GM18867 (cell line): ENCODE measurements around the gene SMC5.
A peak's percentile ranks its signal among the peaks of the same experiment; 100 is the strongest.
"Not testable (repeated sequence)": the region's sequence is repeated elsewhere in the genome, so short reads cannot be mapped to it uniquely, and the experiment has no call there.

ENCODE experiments used
- ATAC-seq: cut with Tn5 transposase; IDR thresholded peaks from one replicate; pipeline ENCODE4 v1.9.1; 2021; ENCODE audit warnings: mild to moderate bottlenecking, moderate library complexity; ENCODE audit not compliant: unreplicated experiment

SMC5 gene

DNA sequence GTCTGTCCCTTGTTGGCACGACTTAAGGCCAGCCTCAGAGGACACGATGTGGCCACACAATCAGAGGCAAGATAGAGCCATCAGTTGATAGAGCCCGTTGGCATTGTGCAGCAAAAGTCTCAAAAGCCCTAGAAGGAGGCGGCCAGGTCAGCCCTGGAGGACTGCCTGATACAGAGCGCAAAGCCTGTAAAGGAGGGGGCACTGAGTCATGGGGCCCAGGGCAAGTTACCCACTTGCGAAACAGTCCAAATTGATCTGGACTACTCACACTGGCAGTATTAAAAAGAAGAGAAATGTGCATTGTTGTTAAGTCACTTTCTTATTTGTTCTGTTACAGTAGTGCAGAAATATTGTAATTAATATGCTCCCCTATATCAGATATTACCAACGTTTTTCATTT is 104.2 kb downstream of the SMC5 start:
- no peak for ATAC-seq

DNA sequence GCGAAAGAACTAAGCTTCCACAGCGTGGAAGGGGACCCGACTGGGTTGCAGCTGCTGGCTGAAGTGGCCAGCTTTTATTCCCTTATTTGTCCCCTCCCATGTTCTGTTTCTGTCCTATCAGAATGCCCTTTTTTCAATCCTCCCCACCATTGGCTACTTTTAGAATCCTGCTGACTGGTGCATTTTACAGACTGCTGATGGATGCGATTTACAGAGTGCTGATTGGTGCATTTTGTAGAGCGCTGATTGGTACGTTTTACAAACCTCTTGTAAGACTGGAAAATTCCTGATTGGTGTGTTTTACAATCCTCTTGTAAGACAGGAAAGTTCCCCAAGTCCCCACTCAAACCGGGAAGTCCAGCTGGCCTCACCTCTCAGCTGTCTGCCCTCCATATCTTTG is 105.0 kb downstream of the SMC5 start:
- ATAC-seq, result no peak

DNA sequence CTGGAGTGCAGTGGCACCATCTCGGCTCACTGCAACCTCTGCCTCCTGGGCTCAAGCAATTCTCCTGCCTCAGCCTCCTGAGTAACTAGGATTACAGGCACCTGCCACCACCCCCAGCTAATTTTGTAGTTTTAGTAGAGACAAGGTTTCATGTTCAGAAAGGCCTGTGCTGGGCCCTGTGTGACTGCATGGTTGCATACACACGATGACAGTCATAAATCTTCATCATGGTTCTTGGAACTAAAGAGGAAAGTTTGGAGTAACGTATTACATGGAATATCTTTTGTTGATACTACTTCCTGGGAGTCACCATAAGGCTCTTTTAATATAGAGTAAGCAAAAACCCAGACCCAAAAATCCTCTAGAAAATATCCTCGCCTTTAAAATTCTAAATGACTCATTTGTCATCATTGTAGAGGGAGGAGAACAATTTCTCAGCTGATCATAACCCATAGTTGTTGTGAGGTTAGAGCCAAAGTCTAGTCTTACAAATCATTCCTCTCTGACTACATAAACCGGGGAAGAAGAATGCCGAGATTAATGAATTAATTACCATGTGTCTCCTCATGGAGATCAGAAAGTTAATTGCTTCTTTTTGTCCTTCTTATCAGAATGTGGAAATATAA is 108.6 kb downstream of the SMC5 start:
- ATAC-seq, result no peak

DNA sequence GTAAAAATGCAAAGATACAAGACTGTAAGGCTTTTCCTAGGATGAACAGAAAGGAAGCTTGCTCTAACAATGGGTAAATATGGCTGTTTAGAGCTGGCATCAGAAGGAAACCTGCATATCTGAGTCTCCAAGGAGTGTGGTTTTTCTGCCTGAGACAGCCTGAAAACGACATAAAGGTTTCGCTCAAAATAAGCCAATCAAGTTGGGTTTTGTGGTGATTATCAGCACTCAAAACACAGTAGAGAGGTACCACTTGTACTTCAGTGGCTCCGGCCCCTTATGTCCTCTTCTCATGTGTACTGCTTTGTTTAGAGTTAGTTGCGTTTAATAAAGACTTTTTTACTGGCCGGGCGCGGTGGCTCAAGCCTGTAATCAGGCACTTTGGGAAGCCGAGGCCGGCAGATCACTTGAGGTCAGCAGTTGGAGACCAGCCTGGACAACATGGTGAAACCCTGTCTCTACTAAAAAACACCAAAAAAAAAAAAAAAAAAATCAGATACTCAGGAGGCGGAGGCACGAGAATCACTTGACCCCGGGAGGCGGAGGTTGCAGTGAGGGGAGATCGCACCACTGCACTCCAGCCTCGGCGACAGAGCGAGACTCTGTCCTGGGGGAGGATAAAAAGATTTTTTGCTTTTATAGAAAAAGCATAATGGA is 116.3 kb downstream of the SMC5 start:
- ATAC-seq, result no peak

DNA sequence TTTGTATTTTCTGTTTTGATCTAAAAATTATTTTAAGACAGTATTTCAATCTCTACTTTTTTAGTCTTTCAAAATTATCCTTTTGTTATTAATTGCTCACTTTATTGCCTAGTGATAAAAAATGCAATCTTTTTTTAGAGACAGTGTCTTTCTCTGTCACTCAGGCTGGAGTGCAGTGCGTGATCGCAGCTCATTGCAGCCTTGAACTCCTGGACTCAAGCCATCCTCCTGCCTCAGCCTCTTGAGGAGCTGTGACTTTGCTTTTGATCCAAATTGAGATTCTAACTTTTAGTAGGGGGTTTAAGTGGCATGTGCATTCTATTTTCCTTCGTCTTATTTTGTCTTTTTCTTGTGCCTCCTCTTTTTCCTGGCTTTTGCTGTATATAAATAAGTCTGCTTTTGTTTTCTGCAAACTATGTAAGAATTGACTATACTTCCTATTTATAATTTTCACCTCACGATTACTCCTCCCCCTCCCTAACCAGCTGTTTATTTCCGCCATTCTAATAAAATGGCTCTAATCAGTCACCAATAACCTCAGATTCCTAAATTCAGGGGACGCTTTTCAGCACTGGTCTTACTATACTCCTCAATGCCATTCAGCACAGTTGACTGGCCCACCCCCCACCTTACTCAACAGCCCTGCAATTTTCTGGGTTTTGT is 123.4 kb downstream of the SMC5 start:
- no peak for ATAC-seq

DNA sequence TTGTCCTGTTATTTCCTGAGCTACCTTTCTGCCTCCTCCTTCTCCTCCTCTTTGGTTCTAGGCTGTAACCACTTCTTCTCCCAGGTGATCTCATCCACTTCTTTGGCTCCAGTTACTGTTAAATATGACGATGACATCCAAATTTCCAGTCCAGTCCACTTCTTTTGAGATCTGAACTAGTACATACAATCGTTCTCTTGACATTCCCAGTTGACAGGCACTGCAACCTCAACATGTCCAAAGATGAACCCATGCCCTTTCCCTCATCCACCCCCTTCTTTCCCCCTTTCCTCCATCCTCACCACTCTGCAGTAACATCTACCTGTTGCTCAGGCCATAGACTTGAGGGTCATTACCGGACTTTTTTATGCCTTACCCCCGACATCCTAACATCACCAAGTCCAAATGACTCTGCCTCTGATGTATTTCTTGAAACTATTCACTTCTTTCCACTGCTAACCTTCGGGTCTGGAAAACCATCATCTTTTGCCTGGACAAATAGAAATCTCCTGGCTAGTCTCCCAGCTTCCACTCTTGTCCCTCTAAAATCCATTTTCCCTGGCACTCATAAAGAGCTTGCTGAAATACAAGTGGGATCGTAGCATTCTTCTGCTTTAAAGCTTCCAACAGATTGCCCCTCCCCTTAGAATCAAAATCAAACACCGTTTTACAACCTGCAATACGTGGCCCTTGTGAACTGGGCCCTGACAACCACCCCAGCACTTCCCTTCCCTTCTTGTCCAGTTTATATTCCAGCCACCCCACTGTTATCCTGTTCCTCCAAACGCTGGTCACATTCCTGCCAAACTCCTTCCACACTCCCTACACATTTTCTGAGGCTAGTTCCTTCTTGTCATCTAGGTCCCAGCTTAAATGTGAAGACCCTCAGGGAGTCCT is 124.2 kb downstream of the SMC5 start:
- ATAC-seq, result no peak

DNA sequence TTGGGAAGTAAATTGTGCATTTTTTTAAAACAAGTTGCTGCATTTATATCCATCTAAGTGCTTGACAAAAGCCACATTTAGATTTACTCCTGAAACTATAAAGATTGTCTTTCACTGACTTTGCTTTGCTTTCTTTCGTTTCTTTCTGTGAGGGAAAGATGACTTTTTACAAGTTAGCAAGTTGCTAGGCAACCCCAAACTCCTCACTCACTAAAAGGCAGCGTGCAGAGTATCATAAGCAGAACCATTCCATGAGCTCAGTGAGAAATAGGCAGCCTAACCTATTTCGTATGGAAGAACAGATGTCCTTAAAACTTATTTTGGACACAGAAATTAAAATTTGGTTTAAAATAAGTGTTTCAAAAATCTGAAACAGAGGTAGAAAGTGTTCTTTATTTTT is 126.6 kb downstream of the SMC5 start:
- no peak for ATAC-seq

DNA sequence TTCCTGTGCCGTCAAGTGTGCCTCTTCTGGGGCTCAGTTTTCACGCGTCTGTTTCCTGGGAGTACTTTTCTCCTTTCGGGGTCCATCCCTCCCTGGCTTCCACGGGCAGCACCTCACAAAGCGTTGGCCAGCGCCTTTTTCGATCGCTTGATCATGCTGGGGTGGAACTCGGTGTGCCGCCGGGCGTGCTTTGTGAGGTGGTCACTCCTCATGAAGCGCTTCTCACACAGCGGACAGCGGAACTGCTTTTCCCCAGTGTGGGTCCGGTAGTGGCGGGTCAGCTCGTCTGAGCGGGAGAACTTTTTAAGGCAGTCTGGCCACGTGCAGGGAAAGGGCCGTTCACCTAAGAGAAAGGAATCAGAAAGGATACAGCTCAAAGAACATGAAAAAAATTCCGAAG is 128.9 kb downstream of the SMC5 start:
- no peak for ATAC-seq

DNA sequence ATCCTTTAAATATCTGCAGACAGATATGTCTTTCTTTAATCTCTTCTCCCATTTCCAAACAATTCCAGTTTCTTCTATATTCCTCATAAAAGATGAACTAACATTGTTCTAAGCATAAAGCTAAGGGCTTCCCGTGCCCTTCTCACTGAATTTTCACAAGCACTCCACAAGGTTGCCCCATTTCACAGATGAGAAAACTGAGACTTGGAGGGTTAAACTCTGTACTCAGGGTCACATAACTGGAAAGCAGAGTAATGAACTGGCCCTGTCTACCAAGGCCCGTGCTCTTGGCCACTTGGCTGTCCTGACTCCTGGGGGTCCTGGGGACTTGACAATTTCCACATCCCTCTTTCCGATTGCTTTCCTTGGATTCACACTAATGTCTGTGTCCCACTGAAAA is 130.4 kb downstream of the SMC5 start:
- ATAC-seq, result no peak

DNA sequence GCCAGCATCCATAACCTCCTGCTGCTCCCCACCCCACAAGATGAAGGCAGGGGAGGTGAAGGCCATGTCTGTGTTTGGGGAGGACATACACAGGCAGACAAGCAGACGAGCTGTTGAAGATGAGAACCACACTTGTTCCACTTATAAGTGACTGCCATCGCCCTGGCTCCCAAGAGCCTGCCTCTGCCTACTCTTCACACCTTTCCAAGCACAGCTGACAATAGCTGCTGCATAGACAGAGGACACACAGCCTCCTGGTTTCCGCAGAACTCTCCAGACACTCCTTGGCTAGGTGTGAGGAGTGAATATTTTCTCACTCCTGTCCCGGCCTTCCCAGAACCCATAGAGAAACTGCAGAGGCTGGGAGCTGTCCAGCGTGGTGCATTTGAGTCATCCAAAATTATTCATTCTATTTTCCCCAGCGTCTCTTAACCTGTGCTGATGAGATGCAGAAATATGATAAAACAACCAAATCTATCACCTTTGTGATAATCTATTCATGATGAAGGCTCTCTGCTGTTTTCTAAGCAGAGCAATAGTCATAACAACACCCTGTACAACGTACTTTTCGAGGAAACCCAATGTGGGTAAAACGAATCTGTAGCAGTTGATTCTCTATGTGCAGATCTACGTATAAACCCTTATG is 131.0 kb downstream of the SMC5 start:
- ATAC-seq, result no peak

DNA sequence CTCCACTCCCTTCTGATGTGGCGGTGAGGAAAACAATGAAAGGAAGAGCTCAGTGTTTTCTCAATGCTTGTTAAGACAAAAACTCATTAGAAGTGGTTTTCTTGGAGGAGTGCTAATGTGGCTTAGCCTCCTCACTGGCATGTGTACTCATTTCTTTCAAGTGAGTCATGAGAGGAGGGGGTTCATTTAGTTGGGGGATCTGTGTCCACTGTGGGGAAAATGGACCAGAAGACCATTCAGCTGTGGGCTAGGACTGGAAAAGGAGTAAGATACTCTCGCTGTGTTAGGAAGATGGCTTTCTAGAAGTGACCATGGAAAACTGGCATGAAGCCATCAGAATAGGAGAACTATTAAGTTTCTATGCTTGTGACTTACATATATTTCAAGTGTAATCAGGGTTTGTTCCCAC is 132.2 kb downstream of the SMC5 start:
- no peak for ATAC-seq

DNA sequence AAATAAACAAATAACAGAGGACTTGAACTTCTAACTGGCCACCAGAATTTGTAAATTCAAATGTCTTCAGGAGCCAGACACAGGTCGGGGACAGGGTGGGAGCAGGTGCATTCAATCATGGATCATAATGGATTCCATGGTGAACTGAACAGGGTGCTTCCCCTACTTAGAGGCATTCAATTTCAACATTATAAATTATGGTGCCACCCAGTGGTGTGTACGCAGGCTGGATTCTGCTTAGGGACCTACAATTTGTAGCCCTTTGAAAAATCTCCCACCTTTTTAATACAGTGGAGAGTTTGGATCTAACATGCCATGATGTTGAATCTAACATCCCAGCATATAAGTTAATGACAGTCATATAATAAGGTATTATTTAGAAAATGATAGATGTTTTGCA is 133.4 kb downstream of the SMC5 start:
- peak; percentile 51 for ATAC-seq

DNA sequence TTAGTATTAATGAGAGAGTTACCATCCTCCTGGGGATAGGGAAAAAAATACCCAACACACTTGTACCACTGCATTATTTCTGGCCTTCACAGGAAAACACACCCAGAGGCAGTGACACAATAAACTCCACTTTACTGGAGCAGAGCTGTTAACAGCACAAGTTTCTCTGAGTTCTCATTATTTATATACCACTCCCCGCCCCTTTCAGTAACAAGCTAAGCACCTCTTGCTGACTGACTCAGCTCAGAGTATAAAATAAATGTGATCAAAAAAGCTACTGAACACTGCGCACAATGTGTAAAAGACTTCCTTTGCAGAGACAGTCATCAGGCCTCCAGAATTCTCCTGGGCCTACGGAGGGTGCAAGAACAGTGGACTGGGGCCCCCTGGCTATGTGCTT is 134.1 kb downstream of the SMC5 start:
- ATAC-seq, result no peak

DNA sequence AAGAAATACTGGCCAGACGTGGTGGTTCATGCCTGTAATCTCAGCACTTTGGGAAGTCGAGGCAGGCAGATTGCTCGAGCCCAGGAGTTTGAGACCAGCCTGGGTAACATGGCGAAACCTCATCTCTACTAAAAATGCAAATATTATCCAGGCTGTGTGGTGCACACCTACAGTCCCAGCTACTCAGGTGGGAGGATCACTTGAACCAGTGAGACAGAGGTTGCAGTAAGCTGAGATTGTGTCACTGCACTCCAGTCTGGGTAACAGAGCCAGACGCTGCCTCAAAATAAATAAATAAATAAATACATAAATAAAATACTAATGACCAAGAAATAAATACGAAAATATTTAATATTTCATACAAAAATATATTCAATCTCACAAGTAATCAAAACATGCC is 136.9 kb downstream of the SMC5 start:
- no peak for ATAC-seq

DNA sequence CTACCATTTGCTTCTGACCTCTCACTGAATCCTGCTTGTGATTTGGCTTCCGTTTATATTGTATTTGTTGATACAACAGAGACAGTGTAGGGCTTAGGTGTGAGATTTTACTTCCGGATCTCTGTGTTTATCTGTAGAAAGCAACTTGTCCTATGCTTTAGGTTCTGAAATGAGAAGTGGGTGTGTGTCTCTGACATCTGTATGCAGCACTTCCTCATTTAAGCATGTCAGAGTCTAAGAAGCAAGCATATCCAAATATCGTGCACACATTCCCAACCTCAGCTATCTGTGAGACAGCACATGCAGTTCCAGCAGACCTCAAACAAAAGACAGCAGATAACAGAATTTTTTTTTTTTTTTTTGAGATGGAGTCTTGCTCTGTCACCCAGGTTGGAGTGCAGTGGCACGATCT is 139.4 kb downstream of the SMC5 start:
- ATAC-seq, result peak; percentile 100

DNA sequence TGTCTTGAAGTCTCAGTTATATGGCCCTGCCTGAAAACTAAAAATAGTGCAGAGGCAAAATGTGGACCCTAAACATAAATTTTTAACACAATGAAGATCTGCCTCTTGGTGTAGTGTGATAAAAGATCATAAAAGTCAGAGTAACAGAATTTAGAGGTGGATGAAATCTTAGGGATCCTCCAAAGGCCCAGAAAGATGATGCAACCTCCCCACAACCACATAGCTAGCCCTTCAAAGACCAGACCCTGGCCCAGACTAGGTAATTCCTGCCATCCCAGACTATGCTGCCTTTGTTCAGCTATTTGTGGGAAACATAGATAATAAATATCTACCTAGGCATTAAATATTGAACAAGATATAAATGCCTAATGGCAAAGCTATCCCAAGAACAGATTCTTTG is 140.4 kb downstream of the SMC5 start:
- no peak for ATAC-seq

DNA sequence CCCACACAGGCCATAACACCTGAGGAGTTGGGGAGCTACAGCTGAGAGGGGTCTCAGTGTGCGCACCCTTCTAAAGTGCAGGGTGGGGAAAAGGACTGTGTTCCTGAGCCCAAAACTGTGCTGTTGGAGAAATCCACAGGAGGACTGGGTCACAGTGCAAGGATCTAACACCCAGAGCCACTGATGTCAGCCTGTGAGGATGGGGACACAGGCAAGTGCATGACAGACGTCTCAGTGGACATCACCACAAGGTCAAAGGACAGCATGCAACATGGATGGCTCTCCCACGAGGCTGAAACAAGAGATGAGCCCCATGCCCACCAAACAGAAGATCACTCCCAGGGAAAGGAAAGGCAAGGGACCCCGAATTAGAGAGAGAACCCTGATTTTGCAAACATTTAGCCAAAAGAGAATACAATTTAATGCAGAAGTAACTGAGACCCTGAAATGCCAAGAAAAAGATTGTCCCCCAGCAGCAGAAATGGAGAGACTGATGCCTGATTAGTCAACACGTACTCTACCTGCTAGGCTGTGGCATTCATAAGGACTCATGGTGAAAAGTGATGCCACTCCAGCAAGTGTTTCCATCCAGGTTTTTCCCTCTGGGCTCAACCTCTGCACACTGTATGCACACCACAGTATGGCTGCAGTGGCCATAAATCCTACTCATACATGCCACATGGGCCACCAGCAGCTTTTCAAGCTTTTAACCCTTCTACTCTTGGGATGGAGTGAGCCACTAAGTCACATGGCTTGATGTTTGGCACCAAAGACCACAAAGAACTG is 141.5 kb downstream of the SMC5 start:
- ATAC-seq, result no peak

DNA sequence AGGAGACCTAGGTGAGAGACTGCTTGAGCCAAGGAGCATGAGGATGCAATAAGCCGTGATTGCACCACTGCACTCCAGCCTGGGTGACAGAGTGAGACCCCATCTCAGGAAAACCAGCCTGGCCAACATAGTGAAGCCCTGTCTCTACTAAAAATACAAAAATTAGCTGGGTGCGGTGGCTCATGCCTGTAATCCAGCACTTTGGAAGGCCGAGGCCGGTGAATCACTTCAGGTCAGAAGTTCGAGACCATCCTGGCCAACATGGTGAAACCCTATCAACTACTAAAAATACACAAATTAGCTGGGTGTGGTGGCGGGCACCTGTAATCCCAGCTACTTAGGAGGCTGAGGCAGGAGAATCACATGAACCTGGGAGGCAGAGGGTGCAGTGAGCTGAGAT is 142.5 kb downstream of the SMC5 start:
- ATAC-seq, result not testable (repeated sequence)

DNA sequence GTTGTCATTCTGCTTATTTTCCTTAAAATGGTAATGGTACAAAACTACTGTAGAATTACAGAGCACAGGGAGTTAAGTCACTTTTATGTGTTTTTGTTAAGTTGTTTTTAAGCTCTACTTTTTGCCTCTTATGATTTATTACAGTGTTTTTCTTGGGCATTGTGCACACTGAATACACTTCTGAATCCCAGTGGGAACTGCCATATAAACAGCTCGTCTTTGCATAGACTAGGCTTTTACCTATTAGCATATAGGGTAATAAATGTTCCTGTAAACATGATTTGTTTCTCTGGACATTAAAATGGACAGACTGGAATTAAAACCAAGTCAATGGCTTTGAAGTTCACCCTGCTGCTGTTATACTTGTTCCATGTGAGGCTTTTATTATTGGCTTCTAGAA is 143.4 kb downstream of the SMC5 start:
- ATAC-seq, result no peak

DNA sequence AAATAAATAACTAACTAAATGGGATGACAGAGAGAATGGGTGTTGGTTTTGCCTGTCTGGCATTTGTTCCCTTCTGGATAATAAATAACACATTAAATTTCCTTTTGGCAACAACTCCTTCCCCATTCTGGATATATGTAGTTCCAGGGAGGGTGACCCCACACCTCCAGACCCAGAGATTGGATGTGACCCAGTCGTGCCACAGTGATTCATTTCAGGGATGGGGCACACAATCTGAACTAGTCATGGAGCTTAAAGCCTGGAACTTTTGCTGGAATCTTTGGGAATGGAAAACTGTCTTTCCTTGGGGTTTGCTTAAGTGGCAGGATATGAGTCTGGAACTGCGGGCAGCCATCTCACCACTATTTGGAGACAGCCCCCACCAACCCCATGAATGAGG is 144.4 kb downstream of the SMC5 start:
- no peak for ATAC-seq
